H1 (cell line): ENCODE measurements around the gene RFXAP. TPM values are rescaled to one million over a fixed set of nuclear protein-coding genes. Genes with fewer than 3 reads are reported as not detected.

Experiments used
- CTCF ChIA-PET: fragments of 300-600 bp; sonication (Branson Sonifier 250); formaldehyde crosslinking; loops from one replicate; lab custom pipeline; 2021; ENCODE audit not compliant: partially characterized antibody; lab: Charles Lee
- POLR2A ChIA-PET: fragments of 300-600 bp; sonication (Branson Sonifier 250); formaldehyde crosslinking; loops from one replicate; lab custom pipeline; 2021; ENCODE audit warnings: inconsistent platforms; ENCODE audit not compliant: partially characterized antibody; lab: Charles Lee
- DNase-seq, 2 experiments: peaks; one replicate each; pipeline versions ENCODE4 v3.0.0 to v3.0.0-alpha.2; 2010 to 2022; ENCODE audit warnings: low spot score in 2 of 2, low read depth in 1 of 2, mixed read lengths in 1 of 2
- FAIRE-seq: peaks from 2 replicates; lab custom pipeline; 2011; peaks lifted over from hg19 to GRCh38; lab: Jason Lieb, UNC
- H2AFZ ChIP-seq: 2 replicates; pipeline ENCODE4 v1.8.1; 2012; ENCODE audit warnings: low read length, inconsistent platforms
- H2AK5ac ChIP-seq: 2 replicates; pipeline ENCODE4 v1.6.1; 2013; ENCODE audit warnings: low read depth, low read length
- H2BK120ac ChIP-seq: replicated peaks from 2 replicates; pipeline ENCODE3; 2013; ENCODE audit warnings: low read depth, low read length, inconsistent platforms
- H2BK12ac ChIP-seq: 2 replicates; pipeline ENCODE4 v1.6.1; 2013; ENCODE audit warnings: low read depth, low read length
- H2BK15ac ChIP-seq: 2 replicates; pipeline ENCODE4 v1.6.1; 2013; ENCODE audit warnings: low read length
- H2BK20ac ChIP-seq: 2 replicates; pipeline ENCODE4 v1.6.1; 2013; ENCODE audit warnings: low read length
- H2BK5ac ChIP-seq: 2 replicates; pipeline ENCODE4 v1.6.1; 2013; ENCODE audit warnings: low read depth, low read length
- H3K14ac ChIP-seq: 2 replicates; pipeline ENCODE4 v1.6.1; 2013; ENCODE audit warnings: inconsistent platforms; ENCODE audit not compliant: insufficient read length
- H3K18ac ChIP-seq: 2 replicates; pipeline ENCODE4 v1.6.1; 2013; ENCODE audit warnings: low read length; ENCODE audit errors: extremely low read depth
- H3K23ac ChIP-seq: 2 replicates; pipeline ENCODE4 v1.6.1; 2013; ENCODE audit warnings: inconsistent platforms; ENCODE audit not compliant: insufficient read length
- H3K23me2 ChIP-seq: 2 replicates; pipeline ENCODE4 v1.6.1; 2013; ENCODE audit warnings: low read depth, low read length
- H3K27ac ChIP-seq: 2 replicates; pipeline ENCODE4 v1.6.1; 2011; ENCODE audit warnings: low read depth, low read length, inconsistent platforms
- H3K27me3 ChIP-seq, 4 experiments: replicated peaks in 1 of 4; 1 replicate in 1 of 4; 2 replicates in 3 of 4; pipeline versions ENCODE4 v1.6.1 to v1.8.1; 2011 to 2013; ENCODE audit warnings: low read length in 3 of 4, mild to moderate bottlenecking in 3 of 4, inconsistent platforms in 2 of 4, mixed read lengths in 2 of 4, moderate library complexity in 1 of 4; ENCODE audit not compliant: control insufficient read depth in 3 of 4, insufficient read depth in 3 of 4; ENCODE audit errors: extremely low read depth in 1 of 4
- H3K36me3 ChIP-seq, 4 experiments: 2 replicates each; pipeline versions ENCODE4 v1.6.1 to v1.8.1; 2011 to 2013; ENCODE audit warnings: mild to moderate bottlenecking in 4 of 4, low read length in 3 of 4, moderate library complexity in 2 of 4, control low read depth in 1 of 4, inconsistent platforms in 1 of 4; ENCODE audit not compliant: insufficient read depth in 4 of 4, control insufficient read depth in 2 of 4
- H3K4ac ChIP-seq: replicated peaks from 2 replicates; pipeline ENCODE3; 2013; ENCODE audit warnings: low read length, low read depth, mixed read lengths, inconsistent platforms; ENCODE audit not compliant: insufficient read length
- H3K4me1 ChIP-seq, 4 experiments: replicated peaks in 1 of 4; 1 replicate in 1 of 4; 2 replicates in 3 of 4; pipeline versions ENCODE4 v1.6.1 to v1.8.1; 2011 to 2013; ENCODE audit warnings: low read length in 3 of 4, inconsistent platforms in 2 of 4, mixed read lengths in 1 of 4; ENCODE audit not compliant: insufficient read depth in 4 of 4, control insufficient read depth in 3 of 4
- H3K4me2 ChIP-seq, 2 experiments: 2 replicates each; pipeline versions ENCODE4 v1.6.1 to v1.8.1; 2011 to 2013; ENCODE audit warnings: low read depth in 2 of 2, low read length in 2 of 2, control low read depth in 1 of 2, inconsistent platforms in 1 of 2, mild to moderate bottlenecking in 1 of 2; ENCODE audit not compliant: insufficient read depth in 1 of 2
- H3K4me3 ChIP-seq, 4 experiments: fragments of 200-600, 300-600 bp in 1 of 4; sonication (generic), shearing (Covaris generic), sonication (Bioruptor Twin) in 1 of 4; 2 replicates each; pipeline versions ENCODE4 v1.5.1 to v1.8.1; 2011 to 2016; ENCODE audit warnings: low read length in 4 of 4, low read depth in 3 of 4, control low read depth in 2 of 4, inconsistent platforms in 2 of 4, mild to moderate bottlenecking in 2 of 4, mixed read lengths in 1 of 4, moderate library complexity in 1 of 4; ENCODE audit not compliant: insufficient read depth in 2 of 4; ENCODE audit errors: extremely low read depth in 1 of 4
- H3K56ac ChIP-seq: replicated peaks from 2 replicates; pipeline ENCODE3; 2013; ENCODE audit warnings: low read depth, mild to moderate bottlenecking, mixed read lengths, low read length, inconsistent platforms; ENCODE audit not compliant: insufficient read length
- H3K79me1 ChIP-seq: 2 replicates; pipeline ENCODE4 v1.6.1; 2013; ENCODE audit warnings: low read depth, low read length, control low read depth
- H3K79me2 ChIP-seq, 2 experiments: 2 replicates each; pipeline versions ENCODE4 v1.6.1 to v1.8.1; 2012 to 2013; ENCODE audit warnings: low read length in 2 of 2, mild to moderate bottlenecking in 2 of 2, inconsistent platforms in 1 of 2; ENCODE audit not compliant: insufficient read depth in 2 of 2, control insufficient read depth in 1 of 2
- H3K9ac ChIP-seq, 4 experiments: replicated peaks in 1 of 4; 1 replicate in 1 of 4; 2 replicates in 3 of 4; pipeline versions ENCODE4 v1.6.1 to v1.8.1; 2011 to 2013; ENCODE audit warnings: low read depth in 3 of 4, low read length in 3 of 4, control low read depth in 2 of 4, mild to moderate bottlenecking in 2 of 4, moderate library complexity in 2 of 4, inconsistent platforms in 1 of 4; ENCODE audit errors: extremely low read depth in 1 of 4
- H3K9me3 ChIP-seq, 2 experiments: 2 replicates each; pipeline versions ENCODE4 v1.6.1 to v1.8.1; 2012 to 2013; ENCODE audit warnings: mild to moderate bottlenecking in 2 of 2, moderate library complexity in 2 of 2, control low read depth in 1 of 2, inconsistent platforms in 1 of 2, low read depth in 1 of 2, low read length in 1 of 2, mixed read lengths in 1 of 2; ENCODE audit not compliant: insufficient read depth in 2 of 2
- H4K20me1 ChIP-seq, 2 experiments: replicated peaks in 1 of 2; 2 replicates each; pipeline versions ENCODE3 to v1.8.1; 2011 to 2013; ENCODE audit warnings: inconsistent platforms in 2 of 2, low read length in 2 of 2, mild to moderate bottlenecking in 1 of 2; ENCODE audit not compliant: insufficient read depth in 2 of 2, control insufficient read depth in 1 of 2
- H4K5ac ChIP-seq: 2 replicates; pipeline ENCODE4 v1.6.1; 2013; ENCODE audit warnings: low read length, low read depth, mixed read lengths, inconsistent platforms; ENCODE audit not compliant: insufficient read length
- H4K8ac ChIP-seq: 2 replicates; pipeline ENCODE4 v1.8.0; 2013; ENCODE audit warnings: mild to moderate bottlenecking, moderate library complexity, low read length, inconsistent platforms; ENCODE audit not compliant: insufficient read depth; ENCODE audit errors: extremely low read depth
- H4K91ac ChIP-seq: replicated peaks from 2 replicates; pipeline ENCODE3; 2013; ENCODE audit warnings: low read length, mixed read lengths, inconsistent platforms; ENCODE audit not compliant: insufficient read length
- CHD1 ChIP-seq: IDR thresholded peaks from 2 replicates; pipeline ENCODE4 v1.6.1; 2012; ENCODE audit warnings: low read depth, low read length, improper control_type of control experiment
- E2F6 ChIP-seq: IDR thresholded peaks from 2 replicates; pipeline ENCODE4 v1.6.1; 2012; ENCODE audit warnings: inconsistent platforms
- EGR1 ChIP-seq: IDR thresholded peaks from 2 replicates; pipeline ENCODE4 v1.6.1; 2011; ENCODE audit warnings: low read depth, low read length, borderline replicate concordance
- HDAC6 ChIP-seq: IDR thresholded peaks from one replicate; pipeline ENCODE4 v1.7.1; 2012; ENCODE audit warnings: low read depth, mild to moderate bottlenecking, inconsistent platforms, low read length, moderate library complexity
- KDM1A ChIP-seq: fragments of 200-600, 300-600 bp; sonication (generic); IDR thresholded peaks from 2 replicates; pipeline ENCODE4 v1.7.1; 2016; ENCODE audit warnings: mild to moderate bottlenecking, low read length, borderline replicate concordance
- KDM5A ChIP-seq: fragments of 200-600 bp; IDR thresholded peaks from 2 replicates; pipeline ENCODE4 v1.7.1; 2012; ENCODE audit warnings: mild to moderate bottlenecking, low read length, inconsistent platforms, mixed read lengths
- NRF1 ChIP-seq: IDR thresholded peaks from 2 replicates; pipeline ENCODE4 v1.6.1; 2011; ENCODE audit warnings: mild to moderate bottlenecking, low read depth, low read length, improper control_type of control experiment
- RBBP5 ChIP-seq: IDR thresholded peaks from 2 replicates; pipeline ENCODE4 v1.7.1; 2012; ENCODE audit warnings: low read depth, mild to moderate bottlenecking, inconsistent platforms, low read length, moderate library complexity, borderline replicate concordance
- SP1 ChIP-seq: IDR thresholded peaks from 2 replicates; pipeline ENCODE4 v1.6.1; 2011; ENCODE audit warnings: low read depth, low read length
- SP4 ChIP-seq: IDR thresholded peaks from 2 replicates; pipeline ENCODE4 v1.6.1; 2012; ENCODE audit warnings: low read length, inconsistent platforms
- TEAD4 ChIP-seq: IDR thresholded peaks from 2 replicates; pipeline ENCODE4 v1.6.1; 2012; ENCODE audit warnings: low read depth, low read length, inconsistent platforms, mixed read lengths
- WGBS, 2 experiments: shearing (Covaris generic) in 1 of 2; methylation state at CpG; one replicate each; pipeline versions ENCODE4 v1.1.6 to v1.1.7; 2013 to 2015; ENCODE audit warnings: low lambda C conversion rate in 2 of 2, mixed read lengths in 2 of 2, inconsistent platforms in 1 of 2, low coverage in 1 of 2, missing lambda C conversion rate in 1 of 2; ENCODE audit not compliant: insufficient replicate concordance in 2 of 2, insufficient coverage in 1 of 2, insufficient read length in 1 of 2; ENCODE audit errors: extremely low coverage in 1 of 2, missing lambda C conversion rate in 1 of 2; 5-methylcytosine and 5-hydroxymethylcytosine counted together
- polyA plus RNA-seq, 7 experiments: library from polyadenylated mRNA; depleted of rRNA in 3 of 7; stranded (reverse) in 5 of 7; unstranded in 2 of 7; fragments of >200 nt in 5 of 7; fragments of 200-250 nt in 2 of 7; gene quantifications; 1 replicate in 5 of 7; 2 replicates in 1 of 7; 4 replicates in 1 of 7; pipeline versions ENCODE4 v1.2.1 to v1.2.3, GENCODE V29; 2011 to 2013; ENCODE audit warnings: missing spikeins in 2 of 7, mixed read lengths in 2 of 7
- total RNA-seq: library from RNA; stranded (reverse); fragmentation: NEBNext Ultra II Directional; extraction: Animal tissue kit (Norgen Biotek cat#: 25700); gene quantifications from 2 replicates; pipeline ENCODE4 v1.2.1, GENCODE V29; 2021

RFXAP gene
- total and polyA plus RNA-seq, 2 of the 8 experiments (the other 6 are each of a cell fraction or from before 2014, with no cell fraction given): 5.2 to 11.5 TPM

- no peak overlapping the region for H2AK5ac ChIP-seq
- H2BK20ac ChIP-seq: no peak overlapping the region
- no peaks in the 10 kb centered on the region for H3K36me3 ChIP-seq
- H3K27me3 ChIP-seq: no peaks in the 10 kb centered on the region
- no peak for TF ChIP-seq NRF1
- no peak for TF ChIP-seq E2F6
- TF ChIP-seq EGR1: no peak
- TF ChIP-seq SP1: no peak
- no peak for TF ChIP-seq KDM1A
- TF ChIP-seq CHD1: no peak
- TF ChIP-seq HDAC6: no peak
- TF ChIP-seq KDM5A: no peak
- no peak for TF ChIP-seq RBBP5
- TF ChIP-seq SP4: no peak
- TF ChIP-seq TEAD4: no peak
- H3K4me2 ChIP-seq: no peak overlapping the region
- no peak overlapping the region for H2BK5ac ChIP-seq
- no peak overlapping the region for H2BK15ac ChIP-seq
- H3K18ac ChIP-seq: no peak overlapping the region
- no peaks in the 10 kb centered on the region for H3K79me2 ChIP-seq
- no peak overlapping the region for H4K5ac ChIP-seq
- H3K4ac ChIP-seq: no peak overlapping the region
- H3K23ac ChIP-seq: no peak overlapping the region
- H4K20me1 ChIP-seq: no peaks in the 10 kb centered on the region
- no peak for DNase-seq
- ChIA-PET POLR2A (no interaction called here), CTCF (interaction anchor here (0.5 to 7.1 kb wide), 5 partner anchors 11 to 1847 kb away, joined by 3 to 65 read pairs (median 6); no protein-coding TSS in a partner anchor)
- H3K9ac ChIP-seq: no peak overlapping the region
- 90% methylated on average over 1 of the region's 1 CpG; no CpG with 5 or more reads in 1 of the 2 experiments for WGBS, 2 experiments
- H3K56ac ChIP-seq: no peak overlapping the region
- no peak overlapping the region for H3K27ac ChIP-seq
- H3K23me2 ChIP-seq: no peaks in the 10 kb centered on the region
- no peak overlapping the region for H3K4me3 ChIP-seq
- H3K79me1 ChIP-seq: no peaks in the 10 kb centered on the region
- no peak overlapping the region for H2BK120ac ChIP-seq
- H2AFZ ChIP-seq: no peak overlapping the region
- no peak overlapping the region for H3K14ac ChIP-seq
- no peak overlapping the region for H4K91ac ChIP-seq
- H2BK12ac ChIP-seq: no peak overlapping the region
- FAIRE-seq: no peak
- H3K9me3 ChIP-seq: no peaks in the 10 kb centered on the region
- H3K4me1 ChIP-seq: peaks cover 0 to 4% (median 2%) of the 10 kb centered on the region in 4 experiments; a peak in 2 of 7 replicates
- H4K8ac ChIP-seq: no peak overlapping the region
Observed at GRCh38 chr13:36870050-36870692, 51.1 kb downstream of the RFXAP start.
